Left forelimb (tissue), 1 donor: Measurements from ENCODE around the gene NEURL3.
A peak's percentile ranks its signal among the peaks of the same experiment; 100 is the strongest.

Source experiments
- DNase-seq: peaks from one replicate; pipeline ENCODE4 v3.0.0-alpha.2; 2018; ENCODE audit warnings: low spot score

NEURL3 gene

GRCh38 chr2:96539215-96539920 is 34.2 kb upstream of the NEURL3 start:
- DNase-seq, result no peak

GRCh38 chr2:96538487-96539214 is 33.5 kb upstream of the NEURL3 start:
- DNase-seq, result peak; percentile 67

GRCh38 chr2:96537734-96538486 is 32.8 kb upstream of the NEURL3 start:
- DNase-seq, result no peak

GRCh38 chr2:96537066-96537733 is 32.0 kb upstream of the NEURL3 start:
- DNase-seq, result no peak

GRCh38 chr2:96536445-96537065 is 31.4 kb upstream of the NEURL3 start, which contains the start of gene ARID5A:
Gene ARID5A, plus strand, starts transcription at chr2:96536752. Its CDS starts 75 bp downstream, at chr2:96536827.
- peak; percentile 92 for DNase-seq

GRCh38 chr2:96535331-96535730 is 30.2 kb upstream of the NEURL3 start:
- DNase-seq, result no peak

- DNase-seq, result no peak
These were observed 29.6 kb upstream of the NEURL3 start for GRCh38 chr2:96534701-96535181.

- no peak for DNase-seq
These were observed 29.0 kb upstream of the NEURL3 start for GRCh38 chr2:96534141-96534540.

GRCh38 chr2:96533292-96534073 is 28.3 kb upstream of the NEURL3 start:
- peak; percentile 72 for DNase-seq

GRCh38 chr2:96532641-96533291 is 27.6 kb upstream of the NEURL3 start:
- DNase-seq, result no peak

GRCh38 chr2:96531872-96532505 is 26.8 kb upstream of the NEURL3 start:
- DNase-seq, result peak; percentile 88

- DNase-seq, result no peak
These were observed 26.2 kb upstream of the NEURL3 start for GRCh38 chr2:96531366-96531765.

- no peak for DNase-seq
These were observed 25.6 kb upstream of the NEURL3 start for GRCh38 chr2:96530474-96531357.

- no peak for DNase-seq
These were observed 24.9 kb upstream of the NEURL3 start for GRCh38 chr2:96530144-96530430.

GRCh38 chr2:96529376-96530143 is 24.4 kb upstream of the NEURL3 start:
- DNase-seq, result no peak

- no peak for DNase-seq
These were observed 23.7 kb upstream of the NEURL3 start for GRCh38 chr2:96528700-96529375.

- peak; percentile 73 for DNase-seq
These were observed 23.0 kb upstream of the NEURL3 start for GRCh38 chr2:96528006-96528699.
